Liver (tissue), 9 donors: ENCODE data around the gene LHPP. TPM values are rescaled to one million over a fixed set of nuclear protein-coding genes. Genes with fewer than 3 reads are reported as not detected.

Experiments used
- DNase-seq: peaks from one replicate; pipeline ENCODE4 v3.0.0-alpha.2; 2017; ENCODE audit warnings: low spot score
- H3K27ac ChIP-seq, 2 donors: one replicate each; pipeline ENCODE4 v1.7.0; 2013; ENCODE audit warnings: inconsistent platforms in 2 of 2, low read length in 2 of 2, control low read depth in 1 of 2, low read depth in 1 of 2, mild to moderate bottlenecking in 1 of 2
- H3K27me3 ChIP-seq, 4 donors: one replicate each; pipeline versions ENCODE4 v1.6.1 to v1.7.0; 2013; ENCODE audit warnings: low read length in 3 of 4, inconsistent platforms in 1 of 4, mild to moderate bottlenecking in 1 of 4, moderate library complexity in 1 of 4; ENCODE audit not compliant: control insufficient read depth in 4 of 4, insufficient read depth in 4 of 4
- H3K36me3 ChIP-seq, 4 donors: one replicate each; pipeline versions ENCODE4 v1.6.1 to v1.7.0; 2013; ENCODE audit warnings: low read length in 3 of 4, mild to moderate bottlenecking in 3 of 4, low read depth in 1 of 4, moderate library complexity in 1 of 4; ENCODE audit not compliant: control insufficient read depth in 4 of 4, insufficient read depth in 3 of 4
- H3K4me1 ChIP-seq, 4 donors: one replicate each; pipeline versions ENCODE4 v1.6.1 to v1.7.0; 2013; ENCODE audit warnings: low read length in 3 of 4, mild to moderate bottlenecking in 3 of 4, moderate library complexity in 1 of 4; ENCODE audit not compliant: control insufficient read depth in 4 of 4, insufficient read depth in 4 of 4
- H3K4me3 ChIP-seq, 3 donors: one replicate each; pipeline versions ENCODE4 v1.6.1 to v1.7.0; 2013; ENCODE audit warnings: low read length in 3 of 3, control low read depth in 1 of 3, low read depth in 1 of 3, mild to moderate bottlenecking in 1 of 3
- H3K9ac ChIP-seq, 2 donors: one replicate each; pipeline ENCODE4 v1.7.0; 2013; ENCODE audit warnings: low read length in 2 of 2, mild to moderate bottlenecking in 2 of 2, moderate library complexity in 2 of 2, control low read depth in 1 of 2, low read depth in 1 of 2
- H3K9me3 ChIP-seq, 4 donors: one replicate each; pipeline versions ENCODE4 v1.6.1 to v1.7.0; 2013; ENCODE audit warnings: low read length in 3 of 4; ENCODE audit not compliant: control insufficient read depth in 4 of 4
- CTCF ChIP-seq: fragments of 150-350 bp; IDR thresholded peaks from 2 replicates; pipeline ENCODE4 v1.5.1; 2017; ENCODE audit warnings: improper control_type of control experiment, low read depth, low read length; ENCODE audit not compliant: missing input control
- GABPA ChIP-seq, 2 donors: IDR thresholded peaks in 1 of 2; conservative IDR thresholded peaks in 1 of 2; 2 replicates each; pipeline ENCODE4 v1.6.1; 2016; ENCODE audit warnings: antibody characterized with exemption in 2 of 2, mild to moderate bottlenecking in 1 of 2, moderate library complexity in 1 of 2
- HNF4A ChIP-seq, 2 donors: conservative IDR thresholded peaks; 2 replicates each; pipeline ENCODE4 v1.6.1; 2016; ENCODE audit warnings: antibody characterized with exemption in 2 of 2, mild to moderate bottlenecking in 2 of 2
- HNF4G ChIP-seq: IDR thresholded peaks from 2 replicates; pipeline ENCODE4 v1.6.1; 2016; ENCODE audit warnings: antibody characterized with exemption
- JUND ChIP-seq, 2 donors: IDR thresholded peaks; 2 replicates each; pipeline ENCODE4 v1.6.1; 2016; ENCODE audit warnings: antibody characterized with exemption in 2 of 2
- MAX ChIP-seq: IDR thresholded peaks from 2 replicates; pipeline ENCODE4 v1.6.1; 2016; ENCODE audit warnings: antibody characterized with exemption
- REST ChIP-seq: IDR thresholded peaks from 2 replicates; pipeline ENCODE4 v1.6.1; 2016; ENCODE audit warnings: antibody characterized with exemption, mild to moderate bottlenecking
- RXRA ChIP-seq, 2 donors: IDR thresholded peaks; 2 replicates each; pipeline ENCODE4 v1.6.1; 2017 to 2018; ENCODE audit warnings: antibody characterized with exemption in 2 of 2, mild to moderate bottlenecking in 1 of 2
- WGBS: extraction: QIAGEN DNeasy Blood & Tissue Kit; methylation state at CpG from one replicate; pipeline ENCODE4 v1.1.7; 2013; 5-methylcytosine and 5-hydroxymethylcytosine counted together
- polyA plus RNA-seq, 2 donors: library from polyadenylated mRNA; stranded (reverse) in 1 of 2; unstranded in 1 of 2; fragments of 200-250 nt in 1 of 2; fragments of >200 nt in 1 of 2; fragmentation: Nextera tagmentation in 1 of 2; extraction: Ambion mirVana in 1 of 2; gene quantifications; one replicate each; pipeline versions ENCODE4 v1.2.1 to v1.2.3, GENCODE V29; 2013 to 2015
- total RNA-seq, 2 donors: library from RNA; depleted of rRNA; stranded (reverse); fragments of >200 nt; gene quantifications; one replicate each; pipeline ENCODE4 v1.2.3, GENCODE V29; 2014
- donor health status: healthy.
- donor health status: healthy.
- donor health status: healthy.
- donor health status: healthy.
- donor health status: healthy.

LHPP gene
- total and polyA plus RNA-seq, 4 donors, result 15.9 to 39.9 (median 26.2) TPM

- Histone ChIP-seq H3K27me3 (no peaks in the 10 kb centered on the region), H3K4me3 (no peak overlapping the region), H3K36me3 (peaks cover 0 to 2% (median 0%) of the 10 kb centered on the region in 4 donors), H3K4me1 (no peaks in the 10 kb centered on the region), H3K27ac (no peak overlapping the region), H3K9me3 (no peaks in the 10 kb centered on the region), H3K9ac (no peak overlapping the region)
- DNase-seq, result no peak
- WGBS, result 94% methylated on average over 7 of the region's 7 CpGs
- TF ChIP-seq REST (no peak), RXRA (IDR thresholded peaks at IDR 0.05) (no peak), MAX (no peak), HNF4G (no peak), GABPA (IDR thresholded peaks at IDR 0.05 in 1 of 2, conservative IDR thresholded peaks at IDR 0.05 in 1 of 2) (no peak), JUND (IDR thresholded peaks at IDR 0.05) (no peak)
Observed at GRCh38 chr10:124562425-124563060, 100.9 kb downstream of the LHPP start.

- Histone ChIP-seq H3K4me1 (no peaks in the 10 kb centered on the region), H3K27ac (no peak overlapping the region), H3K4me3 (no peak overlapping the region), H3K27me3 (no peaks in the 10 kb centered on the region), H3K36me3 (peaks cover 0 to 2% (median 0%) of the 10 kb centered on the region in 4 donors), H3K9ac (no peak overlapping the region), H3K9me3 (no peaks in the 10 kb centered on the region)
- DNase-seq, result no peak
- 96% methylated on average over 7 of the region's 7 CpGs for WGBS
- TF ChIP-seq MAX (no peak), RXRA (IDR thresholded peaks at IDR 0.05) (no peak)
Observed at GRCh38 chr10:124563320-124564040, 101.9 kb downstream of the LHPP start.

GRCh38 chr10:124564881-124565280 lies 103.3 kb downstream of the LHPP start:
- WGBS, result 89% methylated on average over 9 of the region's 9 CpGs
- Histone ChIP-seq H3K27me3 (no peaks in the 10 kb centered on the region), H3K36me3 (peaks cover 0 to 2% (median 0%) of the 10 kb centered on the region in 4 donors), H3K4me3 (no peak overlapping the region), H3K4me1 (no peaks in the 10 kb centered on the region), H3K9ac (no peak overlapping the region), H3K27ac (no peak overlapping the region), H3K9me3 (no peaks in the 10 kb centered on the region)
- TF ChIP-seq HNF4A (conservative IDR thresholded peaks at IDR 0.05) (no peak), REST (no peak), CTCF (no peak)
- DNase-seq, result no peak
